Medulla oblongata (tissue), 1 donor: ENCODE data around the gene TSNAX.

Experiments
- DNase-seq: peaks from one replicate; pipeline ENCODE4 v3.0.0-alpha.2; 2015; ENCODE audit errors: extremely low spot score

The TSNAX gene

DNA sequence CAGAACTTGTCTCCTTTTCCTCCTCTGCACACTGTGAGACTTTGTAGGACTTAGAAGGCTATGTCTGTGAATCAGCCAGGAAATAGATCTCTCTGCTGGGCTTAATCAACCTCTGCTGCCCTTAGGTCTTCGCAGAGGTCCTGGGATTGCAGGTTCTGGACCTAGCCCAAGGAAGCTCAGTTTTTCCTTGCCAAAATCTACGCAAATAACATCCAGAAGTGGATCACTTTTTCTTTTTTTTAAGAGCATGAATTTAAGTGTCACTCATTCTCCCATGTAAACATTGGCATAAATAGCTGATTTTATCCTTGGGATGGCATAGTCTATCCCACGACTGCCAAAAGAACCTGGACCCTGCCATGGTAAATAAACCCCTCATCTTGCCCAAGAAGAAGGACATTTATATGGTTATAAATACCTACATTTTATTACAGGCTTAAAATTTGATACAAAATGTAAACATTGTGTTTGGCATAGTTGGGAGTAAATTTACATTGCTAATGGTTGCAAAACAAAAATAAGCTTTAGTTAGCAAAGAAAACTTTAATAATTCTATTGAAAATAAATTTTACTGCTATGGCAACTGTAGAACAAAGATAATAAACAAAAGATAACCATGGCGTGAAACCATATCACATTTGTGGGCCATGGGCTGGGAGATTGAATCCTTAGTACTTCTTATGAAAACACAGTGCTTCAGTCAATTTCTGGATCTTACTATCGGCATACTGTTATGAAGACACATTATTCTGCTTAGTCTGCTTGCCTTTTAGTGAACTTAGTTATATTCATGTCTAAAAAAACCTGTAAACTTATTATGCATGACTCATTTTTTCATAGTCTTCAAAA, 73.6 kb downstream of the TSNAX start:
- DNase-seq = no peak

DNA sequence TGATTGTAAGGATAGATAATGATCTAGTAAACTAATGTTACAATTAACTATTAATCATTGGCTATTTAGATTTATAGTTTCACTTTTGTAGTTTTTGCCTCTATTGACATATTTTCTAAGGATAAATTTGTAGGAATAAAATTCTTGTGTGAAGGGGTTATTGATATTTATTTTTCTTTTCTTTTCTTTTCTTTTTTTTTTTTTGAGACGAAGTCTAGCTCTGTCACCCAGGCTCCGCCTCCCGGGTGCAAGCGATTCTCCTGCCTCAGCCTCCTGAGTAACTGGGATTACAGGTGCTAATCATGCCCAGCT, 74.2 kb downstream of the TSNAX start:
- no peak for DNase-seq

DNA sequence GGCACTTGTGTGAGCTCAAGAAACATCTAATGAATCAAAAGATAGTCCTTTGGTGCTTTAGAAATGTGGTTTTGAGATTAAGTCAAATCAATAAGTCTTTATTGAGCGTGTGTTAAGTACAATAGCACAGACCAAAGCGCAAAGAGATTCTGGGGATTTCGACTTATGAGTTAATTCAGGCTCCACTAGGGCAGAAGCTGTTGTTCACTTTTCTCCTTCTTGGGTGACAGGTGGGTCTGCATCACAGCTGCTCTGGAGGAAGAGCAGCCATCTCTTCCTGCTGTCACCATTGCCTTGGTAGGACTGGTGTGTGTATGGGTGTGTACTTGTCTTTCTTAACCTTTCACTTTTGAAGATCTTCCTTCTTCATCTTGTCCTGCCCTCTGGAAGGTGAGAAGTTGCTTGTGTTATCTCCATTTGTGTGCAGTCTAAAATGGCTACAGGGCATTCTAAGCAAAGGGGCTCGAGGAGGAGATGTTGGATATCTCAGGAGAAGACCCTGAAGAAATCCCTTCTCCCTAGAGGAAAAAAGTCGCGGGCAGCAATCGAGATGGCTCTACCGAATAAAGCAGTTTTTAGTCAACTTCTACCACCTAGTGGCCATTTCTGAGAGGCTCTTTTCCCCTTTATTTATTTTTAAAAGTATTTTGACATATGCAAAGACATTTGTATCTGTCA, 75.3 kb downstream of the TSNAX start:
- DNase-seq = peak; percentile 86

- DNase-seq = no peak
These were observed 75.8 kb downstream of the TSNAX start for GRCh38 chr1:231604276-231604621.

DNA sequence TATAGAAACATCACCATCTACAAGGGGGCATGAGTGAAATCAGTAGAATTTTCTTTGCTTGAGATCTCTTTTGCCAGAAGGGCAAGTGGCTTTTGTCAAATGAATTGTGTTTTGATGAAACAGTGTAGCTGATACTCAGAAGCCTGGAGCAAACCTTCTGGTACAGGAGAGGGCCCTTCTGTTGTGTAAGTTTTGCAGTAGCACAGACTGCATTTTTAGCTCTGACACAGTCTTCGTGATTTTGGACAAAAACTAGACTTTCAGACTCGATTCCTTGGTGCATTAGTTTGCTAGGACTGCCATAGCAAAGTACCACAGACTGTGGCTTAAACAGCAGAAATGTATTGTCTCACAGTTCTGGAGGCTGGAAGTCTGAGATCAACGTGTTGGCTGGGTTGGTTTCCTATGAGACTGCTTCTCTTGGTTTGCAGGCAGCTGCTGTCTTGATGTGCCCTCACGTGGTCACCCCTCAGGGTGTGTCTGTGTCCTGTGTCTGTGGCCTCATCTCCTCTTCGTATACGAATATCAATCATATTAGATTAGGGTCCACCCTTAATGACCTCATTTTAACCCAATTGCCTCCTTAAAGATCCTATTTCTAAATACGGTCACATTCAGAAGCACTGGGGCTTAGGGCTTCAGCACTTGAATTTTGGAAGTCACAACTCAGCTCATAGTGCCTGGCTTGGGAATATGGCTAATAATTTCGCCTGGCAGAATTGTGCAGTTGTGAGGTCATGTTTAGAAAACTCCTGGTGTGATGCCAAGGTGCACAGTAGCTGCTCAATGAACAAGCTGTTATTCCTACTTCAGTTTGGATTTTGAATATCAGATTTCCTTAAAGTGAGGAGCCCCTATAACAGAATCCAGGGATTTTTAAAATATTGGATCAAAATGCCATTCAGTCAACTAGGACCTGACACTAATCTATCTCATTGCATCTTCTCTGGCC, 77.0 kb downstream of the TSNAX start:
- no peak for DNase-seq

DNA sequence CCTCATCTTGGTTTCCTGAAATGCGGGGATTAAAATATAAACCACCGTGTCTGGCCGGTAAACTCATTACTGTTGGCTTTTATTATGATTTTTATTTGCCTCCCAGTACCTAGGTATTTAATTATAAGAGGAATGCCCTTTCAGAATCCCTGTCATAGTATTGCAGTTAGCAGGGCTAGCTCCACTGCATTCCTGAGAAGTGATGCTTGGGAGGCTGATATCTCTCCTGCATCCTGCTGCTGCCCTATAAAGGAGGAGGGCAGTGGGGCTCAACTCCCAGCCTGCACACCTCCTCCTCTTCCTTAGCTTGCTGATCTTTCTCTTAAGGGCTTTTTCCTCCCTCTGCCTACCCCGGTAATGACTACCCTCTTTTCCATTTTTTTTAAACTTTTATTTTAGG, 78.2 kb downstream of the TSNAX start:
- no peak for DNase-seq

DNA sequence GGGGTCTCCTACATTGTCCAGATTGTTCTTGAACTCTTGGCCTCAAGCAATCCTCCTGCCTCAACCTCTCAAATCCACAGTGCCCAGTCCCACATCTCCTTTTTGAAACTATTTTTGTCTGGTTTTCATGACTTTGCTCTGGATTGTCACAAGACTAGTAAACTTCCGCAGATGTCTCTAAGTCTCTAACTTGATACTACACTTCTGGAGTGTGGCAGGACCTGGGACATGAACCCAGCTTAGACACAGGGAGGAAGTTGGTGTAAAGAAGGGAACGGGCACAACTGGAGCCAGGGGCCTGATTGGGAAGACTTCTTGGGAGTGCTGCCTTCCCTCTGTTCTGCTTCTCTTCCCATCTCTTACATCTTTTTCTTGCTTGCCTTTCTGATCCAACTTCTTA, 81.9 kb downstream of the TSNAX start:
- peak; percentile 66 for DNase-seq

DNA sequence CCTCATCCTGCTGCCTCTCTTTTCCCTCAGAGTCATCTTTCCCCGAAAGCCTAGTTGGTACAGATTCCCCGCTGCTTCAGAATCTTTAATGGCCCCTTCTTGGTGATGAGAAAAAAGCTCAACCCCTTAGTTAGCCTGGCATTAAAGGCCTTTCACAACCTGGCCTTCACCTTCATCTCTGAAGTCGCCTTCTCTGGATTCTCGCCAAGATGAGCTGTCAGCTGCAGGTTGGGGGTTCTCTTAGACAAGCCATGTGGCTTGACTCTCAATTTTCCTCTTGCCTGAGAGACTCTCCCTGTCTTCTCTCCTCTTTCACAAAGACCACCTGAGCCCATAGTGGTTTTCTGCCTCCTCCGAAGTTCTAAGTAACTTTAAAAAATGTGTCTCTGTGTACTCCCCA, 82.6 kb downstream of the TSNAX start:
- DNase-seq = no peak

GRCh38 chr1:231611851-231612250, 83.4 kb downstream of the TSNAX start:
- DNase-seq = no peak

DNA sequence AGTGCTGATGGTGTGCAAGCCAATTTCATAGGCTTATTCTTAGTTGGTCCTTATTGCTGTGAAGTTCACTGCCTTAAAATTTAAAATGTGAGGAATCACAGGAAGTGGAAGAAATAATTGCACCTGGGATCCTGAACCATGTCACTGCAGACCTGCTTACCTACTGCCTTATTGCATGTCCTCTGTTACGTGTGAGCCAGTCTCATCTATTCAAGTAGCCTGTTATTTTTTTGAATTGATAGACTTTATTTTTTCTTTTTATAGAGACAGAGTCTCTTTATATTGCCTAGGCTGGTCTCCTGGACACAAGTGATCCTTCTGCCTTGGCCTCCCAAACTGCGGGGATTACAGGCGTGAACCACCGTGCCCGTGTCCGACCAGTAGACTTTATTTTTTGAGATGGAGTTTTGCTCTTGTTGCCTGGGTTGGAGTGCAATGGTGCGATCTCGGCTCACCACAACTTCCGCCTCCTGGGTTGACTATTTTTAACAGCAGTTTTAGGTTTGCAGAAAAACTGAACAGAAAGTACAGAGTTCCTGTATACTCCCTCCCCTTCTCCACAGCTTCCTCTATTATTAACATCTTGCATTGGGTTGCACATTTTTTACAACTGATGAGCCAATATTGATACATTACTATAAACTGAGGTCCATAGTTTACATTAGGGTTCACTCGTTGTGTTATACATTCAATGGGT, 84.1 kb downstream of the TSNAX start:
- DNase-seq = peak; percentile 58

DNA sequence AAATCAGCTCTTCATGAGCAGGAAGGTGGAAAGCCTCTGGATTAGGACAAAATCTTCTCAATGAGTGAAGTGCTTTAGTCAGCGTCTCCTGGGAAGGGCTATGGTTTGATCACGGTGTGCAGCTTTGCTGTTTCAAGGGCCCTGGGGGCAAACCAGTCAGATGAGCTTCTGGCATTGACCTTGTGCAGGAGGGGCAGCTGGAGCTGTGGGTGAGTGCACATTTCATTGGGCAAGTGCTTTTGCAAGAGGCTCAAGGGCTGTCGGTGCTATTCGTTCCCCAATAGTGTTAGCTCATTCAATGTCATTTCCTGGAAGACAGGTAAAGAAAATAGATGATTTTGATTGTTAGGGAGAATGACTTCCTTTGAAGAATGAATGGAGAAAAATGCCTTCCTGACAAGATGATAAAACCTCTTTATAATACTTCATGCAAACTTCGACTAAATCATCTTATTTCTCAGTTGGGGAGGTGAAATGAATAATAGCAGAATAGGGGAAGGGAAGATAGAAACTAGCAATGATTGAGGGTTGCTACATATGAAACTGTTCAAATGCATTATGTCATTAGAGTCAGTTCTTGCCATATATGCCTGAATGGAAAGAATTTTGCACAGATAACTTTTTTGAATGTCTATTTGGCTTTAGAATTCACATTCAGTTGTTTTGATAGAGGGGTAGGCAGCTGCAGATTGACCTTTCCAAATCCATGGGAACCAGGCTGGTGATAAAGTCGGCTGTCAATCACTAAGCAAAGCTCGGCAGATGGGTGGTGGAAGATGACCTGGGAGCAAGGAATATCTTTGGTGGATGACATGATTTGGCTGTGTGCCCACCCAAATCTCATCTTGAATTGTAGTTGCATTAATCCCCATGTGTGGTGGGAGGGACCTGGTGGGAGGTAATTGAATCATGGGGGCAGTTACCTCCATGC, 85.2 kb downstream of the TSNAX start:
- DNase-seq = no peak
